Endothelial cell of umbilical vein (primary cell): Measurements from ENCODE around the gene KPNA5. TPM values are rescaled to one million over a fixed set of nuclear protein-coding genes. Genes with fewer than 3 reads are reported as not detected.

Experiments
- BruUV-seq: library from RNA; stranded (reverse); fragments of 400-500 nt; replicated peaks from 2 replicates; lab custom pipeline; 2021; lab: Mats Ljungman, UMichigan
- CTCF ChIA-PET: fragments of 300-600, 350-600 bp; sonication (Branson Sonifier 250); formaldehyde crosslinking; loops from one replicate; lab custom pipeline; 2021; ENCODE audit warnings: antibody characterized with exemption, inconsistent platforms; lab: Charles Lee
- POLR2A ChIA-PET: fragments of 300-600, 350-600 bp; sonication (Branson Sonifier 250); formaldehyde crosslinking; loops from one replicate; lab custom pipeline; 2021; ENCODE audit warnings: antibody characterized with exemption, inconsistent platforms; lab: Charles Lee
- DNase-seq: peaks from one replicate; pipeline ENCODE4 v3.0.0-alpha.2; 2011; ENCODE audit warnings: low read depth, low spot score
- FAIRE-seq: peaks from 2 replicates; lab custom pipeline; 2011; peaks lifted over from hg19 to GRCh38; lab: Jason Lieb, UNC
- H2AFZ ChIP-seq: 2 replicates; pipeline ENCODE4 v1.6.0; 2012; ENCODE audit warnings: low read depth, low read length, control low read depth, inconsistent platforms
- H3K27ac ChIP-seq: 2 replicates; pipeline ENCODE4 v1.5.1; 2011; ENCODE audit warnings: low read depth, mild to moderate bottlenecking, control low read depth, low read length, moderate library complexity; ENCODE audit not compliant: insufficient read depth
- H3K27me3 ChIP-seq, 2 experiments: 2 replicates each; pipeline versions ENCODE4 v1.6.0 to v1.6.1; 2011; ENCODE audit warnings: low read length in 2 of 2, mixed read lengths in 1 of 2; ENCODE audit not compliant: control insufficient read depth in 2 of 2, insufficient read depth in 2 of 2
- H3K36me3 ChIP-seq, 2 experiments: 2 replicates in 1 of 2; 3 replicates in 1 of 2; pipeline ENCODE4 v1.5.1; 2011; ENCODE audit warnings: low read length in 2 of 2, mild to moderate bottlenecking in 1 of 2, moderate library complexity in 1 of 2; ENCODE audit not compliant: control insufficient read depth in 2 of 2, insufficient read depth in 2 of 2; ENCODE audit errors: extremely low read depth in 1 of 2
- H3K4me1 ChIP-seq: 3 replicates; pipeline ENCODE4 v1.5.1; 2011; ENCODE audit warnings: mild to moderate bottlenecking, low read length; ENCODE audit not compliant: control insufficient read depth, insufficient read depth; ENCODE audit errors: extremely low read depth
- H3K4me2 ChIP-seq: 2 replicates; pipeline ENCODE4 v1.6.1; 2011; ENCODE audit warnings: low read length, control low read depth, mixed read lengths; ENCODE audit not compliant: insufficient read depth
- H3K4me3 ChIP-seq, 3 experiments: fragments of 200-600 bp in 1 of 3; sonication (generic), shearing (Covaris generic) in 1 of 3; replicated peaks in 1 of 3; 2 replicates each; pipeline ENCODE4 v1.5.1; 2011 to 2016; ENCODE audit warnings: control low read depth in 3 of 3, low read length in 3 of 3, mild to moderate bottlenecking in 2 of 3, inconsistent platforms in 1 of 3, low read depth in 1 of 3, moderate library complexity in 1 of 3; ENCODE audit not compliant: insufficient read depth in 1 of 3
- H3K79me2 ChIP-seq: 2 replicates; pipeline ENCODE4 v1.6.0; 2012; ENCODE audit warnings: low read length, inconsistent platforms; ENCODE audit not compliant: control insufficient read depth, insufficient read depth
- H3K9ac ChIP-seq: replicated peaks from 2 replicates; pipeline ENCODE3; 2011; ENCODE audit warnings: low read length, control low read depth; ENCODE audit not compliant: insufficient read depth; ENCODE audit errors: extremely low read depth
- H3K9me1 ChIP-seq: replicated peaks from 3 replicates; pipeline ENCODE4 v1.6.0; 2011; ENCODE audit warnings: mild to moderate bottlenecking, low read length; ENCODE audit not compliant: control insufficient read depth, insufficient read depth; ENCODE audit errors: extremely low read depth
- H3K9me3 ChIP-seq: replicated peaks from 2 replicates; pipeline ENCODE4 v1.5.1; 2012; ENCODE audit warnings: low read length, inconsistent platforms; ENCODE audit not compliant: control insufficient read depth, insufficient read depth
- H4K20me1 ChIP-seq: replicated peaks from 2 replicates; pipeline ENCODE3; 2011; ENCODE audit warnings: mild to moderate bottlenecking, low read length; ENCODE audit not compliant: control insufficient read depth, insufficient read depth; ENCODE audit errors: extremely low read depth
- EZH2 ChIP-seq: IDR thresholded peaks from 2 replicates; pipeline ENCODE4 v1.6.1; 2012; ENCODE audit warnings: borderline replicate concordance, low read depth, mild to moderate bottlenecking, moderate library complexity, low read length, inconsistent platforms; ENCODE audit not compliant: severe bottlenecking
- FOS ChIP-seq: IDR thresholded peaks from 2 replicates; pipeline ENCODE4 v1.6.1; 2011; ENCODE audit warnings: mild to moderate bottlenecking, low read length, moderate library complexity, borderline replicate concordance; ENCODE audit not compliant: insufficient read depth
- GATA2 ChIP-seq: IDR thresholded peaks from 2 replicates; pipeline ENCODE4 v1.7.0; 2011; ENCODE audit warnings: low read depth, mild to moderate bottlenecking, moderate library complexity, mixed read lengths, low read length; ENCODE audit not compliant: insufficient read length, insufficient read depth
- JUN ChIP-seq: IDR thresholded peaks from 2 replicates; pipeline ENCODE4 v1.6.1; 2011; ENCODE audit warnings: borderline replicate concordance, low read depth; ENCODE audit not compliant: insufficient read length, insufficient read depth
- MYC ChIP-seq: IDR thresholded peaks from one replicate; pipeline ENCODE4 v1.6.1; 2011; ENCODE audit warnings: mild to moderate bottlenecking, low read depth, low read length
- POLR2A ChIP-seq: IDR thresholded peaks from 2 replicates; pipeline ENCODE4 v1.6.1; 2012; ENCODE audit warnings: low read depth, mild to moderate bottlenecking, control low read depth, low read length
- POLR2AphosphoS5 ChIP-seq: IDR thresholded peaks from 2 replicates; pipeline ENCODE4 v1.6.1; 2012; ENCODE audit warnings: low read depth, mild to moderate bottlenecking, control low read depth, low read length, moderate library complexity; ENCODE audit not compliant: insufficient read depth
- dilution Hi-C: fragments of 300-500 bp; cut with MboI; formaldehyde crosslinking; loops from one replicate; pipeline ENCODE4 v1.15.0; 2019; ENCODE audit warnings: low sequenced_read_pairs; ENCODE audit not compliant: extremely low pct_ligation_motif_present
- intact Hi-C: fragments of 100-400 bp; cut with micrococcal nuclease; formaldehyde crosslinking; loops from one replicate; pipeline ENCODE4 v1.10.0; 2022
- polyA plus RNA-seq, 4 experiments: library from polyadenylated mRNA; depleted of rRNA in 3 of 4; stranded (reverse) in 3 of 4; unstranded in 1 of 4; fragments of >200 nt; gene quantifications; 2 replicates each; pipeline versions ENCODE4 v1.2.1 to v1.2.3, GENCODE V29; 2011 to 2012; ENCODE audit warnings: missing spikeins in 1 of 4
- total RNA-seq: library from RNA; stranded (reverse); gene quantifications from 2 replicates; pipeline ENCODE4 v1.2.3, GENCODE V29; 2021
- TF ChIP-seq, protein P1 (sequence below): IDR thresholded peaks from 2 replicates; pipeline ENCODE4 v1.6.1; 2011; ENCODE audit not compliant: insufficient read depth, insufficient read length
- TF ChIP-seq, protein P2 (sequence below), 2 donors: IDR thresholded peaks; 1 replicate in 1 of 2; 2 replicates in 1 of 2; pipeline ENCODE4 v1.5.1; 2011; ENCODE audit warnings: low read length in 2 of 2, mild to moderate bottlenecking in 2 of 2, moderate library complexity in 2 of 2, control low read depth in 1 of 2, inconsistent platforms in 1 of 2, low read depth in 1 of 2; ENCODE audit not compliant: insufficient read depth in 1 of 2; ENCODE audit errors: extremely low read depth in 1 of 2

KPNA5 gene
- total and polyA plus RNA-seq, 2 donors (not counting 3 experiments of a cell fraction or from before 2014, with no cell fraction given): 1.6 to 8.9 TPM

DNA sequence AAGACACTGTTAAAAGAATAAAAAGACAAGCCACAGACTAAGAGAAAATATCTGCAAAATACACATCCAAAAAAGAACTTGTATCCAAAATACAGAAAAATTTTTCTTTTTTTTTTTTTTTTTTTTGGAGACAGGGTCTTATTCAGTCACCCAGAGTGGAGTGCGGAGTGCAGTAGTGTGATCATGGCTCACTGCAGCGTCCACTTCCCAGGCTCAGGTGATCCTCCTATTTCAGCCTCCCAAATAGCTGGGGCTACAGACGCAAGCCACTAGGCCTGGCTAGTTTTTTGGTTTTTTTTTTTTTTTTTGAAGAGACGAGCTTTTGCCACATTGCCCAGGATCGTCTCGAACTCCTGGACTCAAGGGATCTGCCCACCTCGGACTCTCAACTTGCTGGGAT, 15.5 kb upstream of the KPNA5 start:
- H3K4me2 ChIP-seq: peak overlapping the region; percentile 50
- no peak for DNase-seq
- no TSS peak for BruUV-seq
- no peak overlapping the region for H3K9ac ChIP-seq
- FAIRE-seq: no peak
- ChIA-PET POLR2A (no interaction called here), CTCF (interaction anchor here (1.4 to 3.4 kb wide), 2 partner anchors 17 to 104 kb away, joined by 3 to 18 read pairs; no protein-coding TSS in a partner anchor)
- dilution Hi-C loops (no loop called here), intact Hi-C loops (no loop called here)
- no peaks in the 10 kb centered on the region for H3K36me3 ChIP-seq
- H3K4me3 ChIP-seq: no peak overlapping the region
- H2AFZ ChIP-seq: no peak overlapping the region
- H3K4me1 ChIP-seq: peaks cover 17% of the 10 kb centered on the region
- H4K20me1 ChIP-seq: no peaks in the 10 kb centered on the region
- no peak for TF ChIP-seq JUN
- TF ChIP-seq GATA2: no peak
- no peak for TF ChIP-seq FOS
- TF ChIP-seq, protein P1, sequence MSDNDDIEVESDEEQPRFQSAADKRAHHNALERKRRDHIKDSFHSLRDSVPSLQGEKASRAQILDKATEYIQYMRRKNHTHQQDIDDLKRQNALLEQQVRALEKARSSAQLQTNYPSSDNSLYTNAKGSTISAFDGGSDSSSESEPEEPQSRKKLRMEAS: no peak
- no peak for TF ChIP-seq MYC
- TF ChIP-seq EZH2: no peak
- TF ChIP-seq, protein P2, sequence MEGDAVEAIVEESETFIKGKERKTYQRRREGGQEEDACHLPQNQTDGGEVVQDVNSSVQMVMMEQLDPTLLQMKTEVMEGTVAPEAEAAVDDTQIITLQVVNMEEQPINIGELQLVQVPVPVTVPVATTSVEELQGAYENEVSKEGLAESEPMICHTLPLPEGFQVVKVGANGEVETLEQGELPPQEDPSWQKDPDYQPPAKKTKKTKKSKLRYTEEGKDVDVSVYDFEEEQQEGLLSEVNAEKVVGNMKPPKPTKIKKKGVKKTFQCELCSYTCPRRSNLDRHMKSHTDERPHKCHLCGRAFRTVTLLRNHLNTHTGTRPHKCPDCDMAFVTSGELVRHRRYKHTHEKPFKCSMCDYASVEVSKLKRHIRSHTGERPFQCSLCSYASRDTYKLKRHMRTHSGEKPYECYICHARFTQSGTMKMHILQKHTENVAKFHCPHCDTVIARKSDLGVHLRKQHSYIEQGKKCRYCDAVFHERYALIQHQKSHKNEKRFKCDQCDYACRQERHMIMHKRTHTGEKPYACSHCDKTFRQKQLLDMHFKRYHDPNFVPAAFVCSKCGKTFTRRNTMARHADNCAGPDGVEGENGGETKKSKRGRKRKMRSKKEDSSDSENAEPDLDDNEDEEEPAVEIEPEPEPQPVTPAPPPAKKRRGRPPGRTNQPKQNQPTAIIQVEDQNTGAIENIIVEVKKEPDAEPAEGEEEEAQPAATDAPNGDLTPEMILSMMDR (IDR thresholded peaks at IDR 0.05; ENCODE audit: extremely low read depth in 1 of 2, insufficient read depth in 1 of 2, low read depth in 1 of 2, low read length in 2 of 2): no peak
- TF ChIP-seq POLR2AphosphoS5: no peak
- TF ChIP-seq POLR2A: no peak
- H3K27ac ChIP-seq: no peak overlapping the region
- H3K9me1 ChIP-seq: no peaks in the 10 kb centered on the region
- H3K27me3 ChIP-seq: no peaks in the 10 kb centered on the region
- peaks cover 62% of the 10 kb centered on the region for H3K79me2 ChIP-seq
- H3K9me3 ChIP-seq: no peaks in the 10 kb centered on the region
